ENCODE data around the gene MERTK.
A peak's percentile ranks its signal among the peaks of the same experiment; 100 is the strongest.

The MERTK gene

DNA sequence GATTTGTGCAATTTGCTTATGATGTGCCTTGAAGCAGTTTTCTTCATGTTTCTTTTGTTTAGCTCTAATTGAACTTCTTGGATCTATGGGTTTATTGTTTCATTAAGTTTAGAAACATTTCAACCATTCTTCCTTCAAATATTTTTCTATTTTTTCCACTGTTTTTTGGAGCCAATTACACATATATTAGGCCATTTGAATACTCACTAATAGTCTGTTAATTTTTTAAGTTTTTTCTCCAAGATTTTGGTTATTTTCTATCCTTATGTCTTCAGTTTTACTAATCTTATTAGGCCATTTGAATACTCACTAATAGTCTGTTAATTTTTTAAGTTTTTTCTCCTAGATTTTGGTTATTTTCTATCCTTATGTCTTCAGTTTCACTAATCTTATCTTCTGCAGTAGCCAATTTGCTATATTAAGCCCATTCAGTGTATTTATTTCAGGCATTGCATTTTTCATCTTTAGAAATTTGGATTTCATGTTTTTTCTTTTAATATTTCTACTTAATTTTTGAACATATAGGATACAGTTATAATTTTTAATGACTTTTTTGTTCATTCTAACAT lies 147.1 kb downstream of the MERTK start:
- DNase-seq (ENCODE audit: low spot score) = no peak
- in situ Hi-C loops (cut with MboI; ENCODE audit: low pct_unique_long_range_greater_than_20kb, low sequenced_read_pairs, unreplicated experiment) = loop anchor here (10.0 kb wide), 1 partner anchor 161 kb away; the partner anchor contains the start of gene ANAPC1
- TF ChIP-seq, protein P1, sequence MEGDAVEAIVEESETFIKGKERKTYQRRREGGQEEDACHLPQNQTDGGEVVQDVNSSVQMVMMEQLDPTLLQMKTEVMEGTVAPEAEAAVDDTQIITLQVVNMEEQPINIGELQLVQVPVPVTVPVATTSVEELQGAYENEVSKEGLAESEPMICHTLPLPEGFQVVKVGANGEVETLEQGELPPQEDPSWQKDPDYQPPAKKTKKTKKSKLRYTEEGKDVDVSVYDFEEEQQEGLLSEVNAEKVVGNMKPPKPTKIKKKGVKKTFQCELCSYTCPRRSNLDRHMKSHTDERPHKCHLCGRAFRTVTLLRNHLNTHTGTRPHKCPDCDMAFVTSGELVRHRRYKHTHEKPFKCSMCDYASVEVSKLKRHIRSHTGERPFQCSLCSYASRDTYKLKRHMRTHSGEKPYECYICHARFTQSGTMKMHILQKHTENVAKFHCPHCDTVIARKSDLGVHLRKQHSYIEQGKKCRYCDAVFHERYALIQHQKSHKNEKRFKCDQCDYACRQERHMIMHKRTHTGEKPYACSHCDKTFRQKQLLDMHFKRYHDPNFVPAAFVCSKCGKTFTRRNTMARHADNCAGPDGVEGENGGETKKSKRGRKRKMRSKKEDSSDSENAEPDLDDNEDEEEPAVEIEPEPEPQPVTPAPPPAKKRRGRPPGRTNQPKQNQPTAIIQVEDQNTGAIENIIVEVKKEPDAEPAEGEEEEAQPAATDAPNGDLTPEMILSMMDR (IDR thresholded peaks at IDR 0.05; ENCODE audit: extremely low read depth, insufficient read depth, missing control alignments) = no peak

DNA sequence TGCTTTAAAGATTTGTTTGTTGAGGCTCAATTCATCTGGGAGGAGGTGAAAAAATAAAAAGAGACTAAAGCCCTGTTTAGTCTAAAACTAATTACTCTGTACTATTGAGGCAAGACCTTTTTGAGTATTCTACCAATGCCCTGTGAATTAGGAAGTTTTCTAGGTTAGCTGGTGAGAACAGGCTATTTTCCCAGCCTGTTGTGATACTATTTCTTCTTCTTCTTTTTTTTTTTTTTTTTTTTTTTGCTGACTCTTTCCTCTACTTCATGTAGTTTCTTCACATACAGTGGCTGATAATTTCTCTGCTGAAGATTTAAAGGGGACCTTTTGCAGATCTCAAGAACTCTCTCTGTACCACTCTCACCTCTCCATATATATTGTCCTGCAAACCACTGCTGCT lies 147.8 kb downstream of the MERTK start:
- in situ Hi-C loops (cut with MboI; ENCODE audit: low pct_unique_long_range_greater_than_20kb, low sequenced_read_pairs, unreplicated experiment) = loop anchor here (10.0 kb wide), 1 partner anchor 161 kb away; the partner anchor contains the start of gene ANAPC1
- no peak for DNase-seq (ENCODE audit: low spot score)
- TF ChIP-seq, protein P1 (IDR thresholded peaks at IDR 0.05; ENCODE audit: extremely low read depth, insufficient read depth, missing control alignments) = no peak

DNA sequence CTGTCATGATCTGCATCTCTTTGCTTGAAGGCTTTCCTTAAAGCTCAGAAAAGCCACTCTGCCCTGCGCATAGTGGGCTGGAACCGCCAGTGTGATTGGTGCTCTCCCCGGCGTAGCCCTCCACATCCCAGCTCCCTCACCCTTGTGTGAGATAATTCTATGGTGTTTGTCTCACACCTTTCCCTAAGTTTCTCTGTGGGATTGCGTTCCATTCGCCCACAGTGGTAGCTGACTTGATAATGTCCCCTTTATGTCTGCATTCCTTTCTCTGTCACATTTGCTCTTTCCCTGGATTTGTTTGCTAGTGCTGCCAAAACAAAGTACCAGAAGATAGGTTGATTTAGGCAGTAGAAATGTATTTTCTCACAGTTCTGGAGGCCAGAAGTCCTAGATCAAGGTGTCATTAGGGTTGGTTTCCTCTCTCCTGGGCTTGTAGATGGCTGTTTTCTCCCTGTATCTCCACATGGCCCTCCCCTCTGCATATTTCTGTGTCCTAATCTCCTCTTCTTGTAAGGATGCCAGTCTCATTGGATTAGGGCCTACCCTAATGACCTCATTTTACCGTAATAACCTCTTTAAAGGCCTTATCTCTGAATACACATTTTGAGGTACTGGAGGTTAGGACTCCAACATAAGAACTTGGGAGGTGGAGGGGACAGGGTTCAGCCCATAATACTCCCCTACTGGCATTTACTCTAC lies 149.3 kb downstream of the MERTK start:
- in situ Hi-C loops (cut with MboI; ENCODE audit: low pct_unique_long_range_greater_than_20kb, low sequenced_read_pairs, unreplicated experiment) = loop anchor here (10.0 kb wide), 1 partner anchor 163 kb away; the partner anchor contains the start of gene ANAPC1
- TF ChIP-seq, protein P1 (IDR thresholded peaks at IDR 0.05; ENCODE audit: extremely low read depth, insufficient read depth, missing control alignments) = no peak
- no peak for DNase-seq (ENCODE audit: low spot score)

DNA sequence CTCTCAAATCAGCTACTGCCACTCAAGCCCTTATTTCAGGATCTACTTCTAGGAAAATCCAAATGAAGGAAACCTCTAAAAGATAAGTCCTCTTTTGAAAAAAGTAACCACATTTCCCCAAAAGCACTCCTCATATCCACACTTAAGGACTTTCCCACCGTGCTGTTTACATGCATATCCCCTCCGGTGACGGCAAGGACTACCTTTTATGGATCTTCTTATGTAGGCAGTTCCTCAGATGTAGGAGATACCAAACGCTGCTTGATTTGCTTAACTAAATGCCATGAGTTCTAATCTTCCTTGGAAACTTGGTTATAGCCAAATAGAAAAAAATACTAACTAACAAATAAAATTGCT lies 149.8 kb downstream of the MERTK start:
- no peak for DNase-seq (ENCODE audit: low spot score)
- in situ Hi-C loops (cut with MboI; ENCODE audit: low pct_unique_long_range_greater_than_20kb, low sequenced_read_pairs, unreplicated experiment) = loop anchor here (10.0 kb wide), 1 partner anchor 163 kb away; the partner anchor contains the start of gene ANAPC1
- TF ChIP-seq, protein P1 (IDR thresholded peaks at IDR 0.05; ENCODE audit: extremely low read depth, insufficient read depth, missing control alignments) = no peak

DNA sequence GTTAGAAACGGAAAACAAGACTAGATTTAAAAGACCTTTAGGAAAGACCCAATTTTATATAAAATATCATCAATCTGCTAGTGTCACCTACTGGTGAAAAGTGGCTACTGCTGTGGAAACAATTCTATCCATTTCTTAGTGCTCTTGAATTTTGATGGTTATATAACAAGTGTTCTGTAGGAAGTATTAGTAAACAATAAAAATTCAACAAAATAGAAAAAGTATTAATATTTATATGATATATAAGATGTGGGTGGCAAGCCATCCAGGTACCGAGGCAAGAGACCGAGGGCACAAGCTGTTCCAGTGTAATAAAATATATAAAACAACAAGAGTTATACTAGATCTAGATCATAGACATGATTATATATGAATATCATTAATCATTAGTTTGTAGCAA lies 150.5 kb downstream of the MERTK start:
- peak; percentile 42 for DNase-seq (ENCODE audit: low spot score)
- in situ Hi-C loops (cut with MboI; ENCODE audit: low pct_unique_long_range_greater_than_20kb, low sequenced_read_pairs, unreplicated experiment) = loop anchor here (10.0 kb wide), 1 partner anchor 164 kb away; the partner anchor contains the start of gene ANAPC1
- TF ChIP-seq, protein P1 (IDR thresholded peaks at IDR 0.05; ENCODE audit: extremely low read depth, insufficient read depth, missing control alignments) = peak; percentile 73

DNA sequence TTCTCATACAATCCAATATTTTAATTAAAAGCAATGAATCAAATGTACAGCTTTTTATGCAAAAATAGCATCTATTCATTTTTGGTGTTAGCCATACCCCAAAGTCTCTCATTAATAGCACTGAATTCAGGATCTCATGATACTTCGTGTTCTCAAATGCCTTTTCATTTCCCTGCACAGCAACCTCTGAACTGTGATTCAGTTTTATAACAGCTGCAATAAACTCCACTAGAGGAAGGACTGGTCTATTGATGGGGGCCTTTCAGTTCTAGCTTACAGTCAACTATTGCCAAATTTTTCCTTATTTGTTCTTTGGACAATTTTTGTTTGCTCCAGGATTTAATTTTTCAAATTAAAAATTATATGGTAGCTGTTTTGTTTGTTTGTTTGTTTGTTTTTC lies 151.9 kb downstream of the MERTK start:
- in situ Hi-C loops (cut with MboI; ENCODE audit: low pct_unique_long_range_greater_than_20kb, low sequenced_read_pairs, unreplicated experiment) = no loop called here
- no peak for DNase-seq (ENCODE audit: low spot score)
- TF ChIP-seq, protein P1 (IDR thresholded peaks at IDR 0.05; ENCODE audit: extremely low read depth, insufficient read depth, missing control alignments) = no peak
